ENCODE data around the gene TACR1.

DNA sequence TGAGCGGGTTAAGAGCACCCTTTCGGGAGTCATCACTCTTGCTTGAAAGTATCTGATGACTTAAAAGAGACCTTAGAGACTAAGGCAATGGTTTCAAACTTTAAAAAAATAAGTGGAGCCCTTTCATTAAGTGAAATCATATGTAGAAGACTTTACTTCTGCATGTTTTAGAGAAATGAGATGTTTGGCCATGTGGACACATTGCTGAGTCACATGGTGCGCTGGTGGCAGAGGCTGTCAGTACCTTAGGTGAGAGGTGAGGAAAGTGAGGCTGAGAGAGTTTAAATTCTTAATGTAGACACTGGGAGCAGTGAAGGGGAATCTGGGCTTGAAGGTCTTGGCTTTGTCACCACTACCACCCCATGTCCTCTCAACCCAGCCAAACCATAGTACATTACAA, 109.8 kb downstream of the TACR1 start:
- TF ChIP-seq, protein P1, sequence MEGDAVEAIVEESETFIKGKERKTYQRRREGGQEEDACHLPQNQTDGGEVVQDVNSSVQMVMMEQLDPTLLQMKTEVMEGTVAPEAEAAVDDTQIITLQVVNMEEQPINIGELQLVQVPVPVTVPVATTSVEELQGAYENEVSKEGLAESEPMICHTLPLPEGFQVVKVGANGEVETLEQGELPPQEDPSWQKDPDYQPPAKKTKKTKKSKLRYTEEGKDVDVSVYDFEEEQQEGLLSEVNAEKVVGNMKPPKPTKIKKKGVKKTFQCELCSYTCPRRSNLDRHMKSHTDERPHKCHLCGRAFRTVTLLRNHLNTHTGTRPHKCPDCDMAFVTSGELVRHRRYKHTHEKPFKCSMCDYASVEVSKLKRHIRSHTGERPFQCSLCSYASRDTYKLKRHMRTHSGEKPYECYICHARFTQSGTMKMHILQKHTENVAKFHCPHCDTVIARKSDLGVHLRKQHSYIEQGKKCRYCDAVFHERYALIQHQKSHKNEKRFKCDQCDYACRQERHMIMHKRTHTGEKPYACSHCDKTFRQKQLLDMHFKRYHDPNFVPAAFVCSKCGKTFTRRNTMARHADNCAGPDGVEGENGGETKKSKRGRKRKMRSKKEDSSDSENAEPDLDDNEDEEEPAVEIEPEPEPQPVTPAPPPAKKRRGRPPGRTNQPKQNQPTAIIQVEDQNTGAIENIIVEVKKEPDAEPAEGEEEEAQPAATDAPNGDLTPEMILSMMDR (IDR thresholded peaks at IDR 0.05; ENCODE audit: low read length): no peak
- no peak for TF ChIP-seq EZH2 (optimal IDR thresholded peaks at IDR 0.05; ENCODE audit: low read depth, low read length)
